Measurements from ENCODE around the gene CAMK1. TPM values are rescaled to one million over a fixed set of nuclear protein-coding genes. Genes with fewer than 3 reads are reported as not detected.
A peak's percentile ranks its signal among the peaks of the same experiment; 100 is the strongest.
"Not testable (repeated sequence)": the region's sequence is repeated elsewhere in the genome, so short reads cannot be mapped to it uniquely, and the experiment has no call there.

CAMK1 gene
- total and polyA plus RNA-seq, 7 donors = 3.9 to 7.2 (median 5.5) TPM

DNA sequence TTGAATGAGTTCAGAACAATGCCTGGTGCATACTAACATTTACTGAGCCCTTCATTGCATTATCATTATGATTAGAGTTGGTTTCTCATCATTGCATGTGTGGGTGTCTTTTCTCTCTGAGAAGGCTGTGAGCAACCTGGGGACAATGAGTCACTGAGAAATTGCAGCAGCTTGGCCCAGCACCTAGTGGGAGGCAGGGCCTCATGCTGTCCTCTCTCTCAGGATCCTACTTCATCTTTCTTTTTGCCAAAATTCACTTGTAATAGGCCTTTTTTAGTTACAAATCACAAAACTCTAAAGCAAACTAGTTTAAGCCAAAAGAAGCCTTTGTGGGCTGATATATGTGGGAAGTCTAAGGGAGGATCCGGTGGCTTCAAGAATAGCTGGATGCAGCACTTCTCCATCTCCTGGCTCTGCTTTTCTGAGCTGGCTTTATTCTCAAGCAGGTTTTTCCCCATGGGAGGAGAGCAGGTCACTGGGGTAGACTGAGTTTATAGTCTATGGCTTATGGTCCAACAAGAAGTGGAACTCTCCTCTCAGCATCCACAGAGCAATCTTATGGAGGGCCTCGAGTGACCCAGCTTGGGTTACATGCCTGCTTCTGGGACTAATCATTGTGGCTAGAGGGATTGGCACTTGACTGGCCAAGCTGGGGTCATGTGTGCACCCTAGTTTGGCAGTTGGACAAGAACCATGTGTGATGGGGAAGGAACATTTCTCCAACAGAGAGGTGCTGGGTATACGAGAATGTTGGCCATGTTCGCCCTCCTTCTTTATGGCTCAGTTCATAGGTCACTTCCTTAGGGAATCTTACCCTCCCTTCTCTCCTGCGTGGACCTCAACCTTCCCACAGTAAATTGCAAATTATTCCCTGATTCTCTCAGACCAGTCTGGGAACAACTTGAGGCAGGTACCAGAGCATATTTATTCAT lies 8.7 kb upstream of the CAMK1 start:
- peak in 3 of 4 donors; percentile 34 to 63 (median 61) for ATAC-seq
- 64 to 74% (median 70%) methylated on average over 5 of the region's 5 CpGs for WGBS, 3 donors
- Histone ChIP-seq H3K4me1 (no peaks in the 10 kb centered on the region), H3K4me3 (no peak overlapping the region), H3K27ac (no peak overlapping the region), H3K9me3 (no peaks in the 10 kb centered on the region), H3K36me3 (ENCODE audit: insufficient read depth in 1 of 2, low read depth in 1 of 2) (peaks cover 4 to 40% of the 10 kb centered on the region in 2 donors), H3K27me3 (ENCODE audit: insufficient read depth in 3 of 3, low read length in 2 of 3) (no peaks in the 10 kb centered on the region)
- DNase-seq = peak; percentile 47 to 61
- intact Hi-C loops (cut with DNase I) = no loop called here
- TF ChIP-seq, protein P1, sequence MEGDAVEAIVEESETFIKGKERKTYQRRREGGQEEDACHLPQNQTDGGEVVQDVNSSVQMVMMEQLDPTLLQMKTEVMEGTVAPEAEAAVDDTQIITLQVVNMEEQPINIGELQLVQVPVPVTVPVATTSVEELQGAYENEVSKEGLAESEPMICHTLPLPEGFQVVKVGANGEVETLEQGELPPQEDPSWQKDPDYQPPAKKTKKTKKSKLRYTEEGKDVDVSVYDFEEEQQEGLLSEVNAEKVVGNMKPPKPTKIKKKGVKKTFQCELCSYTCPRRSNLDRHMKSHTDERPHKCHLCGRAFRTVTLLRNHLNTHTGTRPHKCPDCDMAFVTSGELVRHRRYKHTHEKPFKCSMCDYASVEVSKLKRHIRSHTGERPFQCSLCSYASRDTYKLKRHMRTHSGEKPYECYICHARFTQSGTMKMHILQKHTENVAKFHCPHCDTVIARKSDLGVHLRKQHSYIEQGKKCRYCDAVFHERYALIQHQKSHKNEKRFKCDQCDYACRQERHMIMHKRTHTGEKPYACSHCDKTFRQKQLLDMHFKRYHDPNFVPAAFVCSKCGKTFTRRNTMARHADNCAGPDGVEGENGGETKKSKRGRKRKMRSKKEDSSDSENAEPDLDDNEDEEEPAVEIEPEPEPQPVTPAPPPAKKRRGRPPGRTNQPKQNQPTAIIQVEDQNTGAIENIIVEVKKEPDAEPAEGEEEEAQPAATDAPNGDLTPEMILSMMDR (IDR thresholded peaks at IDR 0.05) = no peak

GRCh38 chr3:9777694-9778021 lies 7.9 kb upstream of the CAMK1 start:
- Histone ChIP-seq H3K27me3 (ENCODE audit: insufficient read depth in 3 of 3, low read length in 2 of 3) (no peaks in the 10 kb centered on the region), H3K27ac (no peak overlapping the region), H3K36me3 (ENCODE audit: insufficient read depth in 1 of 2, low read depth in 1 of 2) (peaks cover 4 to 32% of the 10 kb centered on the region in 2 donors), H3K4me3 (no peak overlapping the region), H3K9me3 (no peaks in the 10 kb centered on the region), H3K4me1 (no peaks in the 10 kb centered on the region)
- DNase-seq (no peak), ATAC-seq (no peak)
- intact Hi-C loops (cut with DNase I) = no loop called here
- TF ChIP-seq, protein P1 (IDR thresholded peaks at IDR 0.05) = no peak
- 91 to 100% (median 92%) methylated on average over 1 of the region's 1 CpG for WGBS, 3 donors

DNA sequence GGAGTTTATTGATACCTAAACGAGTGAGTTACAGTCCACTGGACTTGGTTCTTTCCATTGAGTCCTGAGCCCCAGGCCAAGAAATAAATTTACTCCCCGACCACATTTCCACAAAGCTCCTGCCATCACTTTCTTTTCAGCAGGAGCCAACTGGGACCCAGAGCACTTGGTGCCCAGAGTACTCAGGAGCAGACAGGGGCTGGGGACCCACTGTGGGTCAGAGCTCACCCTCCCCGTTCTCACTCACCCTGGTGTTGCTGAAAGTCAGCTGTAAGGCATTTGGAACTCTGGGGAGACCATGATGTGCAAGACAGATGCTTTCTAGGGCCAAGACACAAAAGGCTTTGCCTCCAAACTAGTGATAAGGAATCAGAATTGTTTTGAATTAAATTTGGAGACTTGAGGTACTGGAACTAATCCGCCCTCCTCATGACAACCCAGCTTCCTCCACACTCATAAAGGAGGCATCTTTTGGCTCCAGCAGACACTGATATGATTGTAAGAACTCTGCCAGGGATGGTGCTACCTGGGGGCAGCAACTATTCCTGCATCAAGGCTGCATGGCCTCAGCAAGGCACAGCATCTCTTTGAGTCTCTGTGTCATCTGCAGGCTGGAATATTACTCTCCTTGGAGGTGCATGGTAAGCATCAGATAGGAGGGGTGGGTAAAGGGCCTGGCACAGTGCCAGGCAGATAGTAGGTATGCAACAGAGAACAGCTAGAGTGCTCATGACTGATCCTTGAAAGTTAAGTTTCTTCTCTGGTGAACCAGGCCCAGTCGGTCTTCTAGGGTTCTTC lies 7.3 kb upstream of the CAMK1 start:
- Histone ChIP-seq H3K27me3 (ENCODE audit: insufficient read depth in 3 of 3, low read length in 2 of 3) (no peaks in the 10 kb centered on the region), H3K27ac (no peak overlapping the region), H3K36me3 (ENCODE audit: insufficient read depth in 1 of 2, low read depth in 1 of 2) (peaks cover 4 to 27% of the 10 kb centered on the region in 2 donors), H3K9me3 (no peaks in the 10 kb centered on the region), H3K4me3 (no peak overlapping the region), H3K4me1 (no peaks in the 10 kb centered on the region)
- 69 to 83% (median 76%) methylated on average over 5 of the region's 5 CpGs for WGBS, 3 donors
- no peak for ATAC-seq
- intact Hi-C loops (cut with DNase I) = no loop called here
- DNase-seq = no peak
- TF ChIP-seq, protein P1 (IDR thresholded peaks at IDR 0.05) = no peak

GRCh38 chr3:9771007-9771406 lies 1.3 kb upstream of the CAMK1 start:
- H3K9me3 ChIP-seq; H3K27ac ChIP-seq; H3K27me3 ChIP-seq (ENCODE audit: insufficient read depth in 3 of 3, low read length in 2 of 3); H3K36me3 ChIP-seq (ENCODE audit: insufficient read depth in 1 of 2, low read depth in 1 of 2); H3K4me3 ChIP-seq; DNase-seq; ATAC-seq; intact Hi-C loops (cut with DNase I); H3K4me1 ChIP-seq: not testable (repeated sequence)
- WGBS, 3 donors = 86 to 93% (median 91%) methylated on average over 2 of the region's 2 CpGs

GRCh38 chr3:9770276-9770812 lies 597 bp upstream of the CAMK1 start:
- intact Hi-C loops (cut with DNase I) = no loop called here
- Histone ChIP-seq H3K36me3 (ENCODE audit: insufficient read depth in 1 of 2, low read depth in 1 of 2) (peaks cover 0 to 5% of the 10 kb centered on the region in 2 donors), H3K4me1 (no peaks in the 10 kb centered on the region), H3K27me3 (ENCODE audit: insufficient read depth in 3 of 3, low read length in 2 of 3) (peaks cover 0 to 5% (median 0%) of the 10 kb centered on the region in 3 donors), H3K9me3 (no peaks in the 10 kb centered on the region), H3K27ac (peak overlapping the region; percentile 64), H3K4me3 (peak overlapping the region; percentile 71)
- DNase-seq = peak; percentile 91 to 95
- TF ChIP-seq, protein P1 (IDR thresholded peaks at IDR 0.05) = no peak
- WGBS, 3 donors = 11 to 12% (median 12%) methylated on average over 15 of the region's 15 CpGs
- ATAC-seq = peak; percentile 7 to 52 (median 32)

Data from psoas muscle (tissue), 8 donors.